Skeletal muscle cell (primary cell): ENCODE results near the gene OR6C70.
"Not testable (repeated sequence)": the region's sequence is repeated elsewhere in the genome, so short reads cannot be mapped to it uniquely, and the experiment has no call there.

ENCODE experiments used
- DNase-seq: peaks from one replicate; pipeline ENCODE4 v3.0.0-alpha.2; 2010; ENCODE audit warnings: low read depth
- H3K4me3 ChIP-seq: 2 replicates; pipeline ENCODE4 v1.5.1; 2011; ENCODE audit warnings: low read depth, mild to moderate bottlenecking, control low read depth, low read length, moderate library complexity

Gene OR6C70

DNA sequence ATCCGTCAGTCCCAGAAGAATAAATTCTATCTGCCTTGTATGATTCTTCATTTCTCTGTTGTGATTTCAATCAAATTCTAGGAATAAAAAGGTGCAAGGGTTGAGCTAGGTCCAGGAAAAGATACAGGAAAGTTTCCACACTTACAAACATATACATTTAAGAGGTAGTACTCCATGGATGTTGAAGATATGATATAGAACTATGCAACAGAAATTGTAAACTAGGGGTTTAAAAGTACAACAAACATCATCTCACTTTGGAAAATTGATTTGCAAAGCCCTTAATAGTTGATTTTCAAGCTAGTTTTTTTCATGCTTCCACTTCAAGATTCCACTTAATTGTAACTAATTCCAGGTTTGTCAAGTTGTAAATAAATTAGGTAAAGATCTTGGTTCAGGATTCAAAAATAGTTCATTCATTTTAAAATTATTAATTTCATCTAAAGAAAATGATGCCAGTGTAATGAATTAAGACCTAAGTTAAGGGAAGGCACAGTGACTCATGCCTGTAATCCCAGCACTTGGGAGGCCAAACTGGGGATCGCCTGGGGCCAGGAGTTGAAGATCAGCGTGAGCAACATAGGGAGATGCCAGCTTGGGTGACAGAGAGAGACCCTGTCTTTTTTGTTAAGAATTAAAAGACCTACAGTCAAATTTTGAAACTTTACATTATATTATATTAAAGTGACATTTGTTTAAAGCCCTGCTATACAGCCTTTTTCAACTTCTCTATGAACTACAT lies at the start of gene OR6C70:
Gene OR6C70, minus strand, starts transcription at position 51 of the 742 bp plus-strand sequence. Its CDS starts 0 bp downstream, at position 51.
- DNase-seq, result no peak
- H3K4me3 ChIP-seq, result no peak within 1 kb of the TSS

- no peak overlapping the region for H3K4me3 ChIP-seq
- DNase-seq, result no peak
These were observed 46.5 kb upstream of the OR6C70 start for GRCh38 chr12:55516391-55516790.

DNA sequence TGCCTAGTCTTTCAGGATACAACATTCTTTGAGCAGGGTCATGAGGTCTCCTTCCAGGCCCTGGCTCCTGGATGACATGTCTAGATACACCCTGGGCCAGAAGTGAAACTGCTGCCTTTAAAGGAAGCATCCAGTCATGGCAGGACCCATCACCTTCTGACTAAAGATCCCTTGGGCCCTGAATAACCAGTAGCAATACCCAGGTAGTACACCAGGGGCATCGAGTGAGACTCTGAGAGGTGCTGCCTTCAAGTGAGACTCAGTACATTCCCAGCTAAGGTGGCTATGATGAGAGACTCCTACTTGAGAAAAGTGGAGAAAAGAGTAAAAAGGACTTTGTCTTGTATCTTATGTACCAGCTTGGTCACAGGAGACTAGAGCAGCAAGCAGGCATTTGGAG lies 45.8 kb upstream of the OR6C70 start:
- H3K4me3 ChIP-seq, result no peak overlapping the region
- DNase-seq, result no peak

DNA sequence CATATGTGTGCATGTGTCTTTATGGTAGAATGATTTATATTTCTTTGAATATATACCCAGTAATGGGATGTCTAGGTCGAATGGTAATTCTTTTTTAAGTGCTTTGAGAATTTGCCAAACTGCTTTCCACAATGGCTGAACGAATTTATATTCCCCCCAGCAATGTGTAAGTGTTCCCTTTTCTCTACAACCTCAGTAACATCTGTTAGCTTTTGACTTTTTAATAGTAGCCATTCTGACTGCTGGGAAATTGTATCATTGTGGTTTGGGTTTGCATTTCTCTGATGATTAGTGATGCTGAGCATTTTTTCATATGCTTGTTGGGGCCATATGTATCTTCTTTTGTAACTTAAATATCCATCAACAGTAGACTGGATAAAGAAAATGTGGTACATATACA lies 31.7 kb upstream of the OR6C70 start:
- DNase-seq, result no peak
- H3K4me3 ChIP-seq, result no peak overlapping the region

- DNase-seq, result no peak
- no peak overlapping the region for H3K4me3 ChIP-seq
These were observed 29.9 kb upstream of the OR6C70 start for GRCh38 chr12:55499810-55500252.

DNA sequence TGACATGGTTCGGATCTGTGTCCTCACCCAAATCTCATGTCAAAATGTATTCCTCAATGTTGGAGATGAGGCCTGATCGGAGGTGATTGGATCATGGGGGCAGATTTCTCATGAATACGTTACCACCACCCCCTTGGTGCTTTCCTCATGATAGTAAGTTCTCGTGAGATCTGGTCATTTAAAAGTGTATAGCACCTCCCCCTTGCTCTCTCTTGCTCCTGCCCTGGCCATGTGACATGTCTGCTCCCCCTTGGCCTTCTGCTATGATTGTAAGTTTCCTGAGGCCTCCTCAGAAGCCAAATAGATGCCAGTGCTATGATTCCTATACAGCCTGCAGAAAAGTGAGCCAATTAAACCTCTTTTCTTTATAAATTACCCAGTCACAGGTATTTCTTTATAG lies 29.3 kb upstream of the OR6C70 start:
- DNase-seq, result no peak
- H3K4me3 ChIP-seq, result no peak overlapping the region

- no peak for DNase-seq
- no peak overlapping the region for H3K4me3 ChIP-seq
These were observed 25.6 kb upstream of the OR6C70 start for GRCh38 chr12:55495490-55495889.

- H3K4me3 ChIP-seq, result no peak within 1 kb of the TSS
- no peak for DNase-seq
These were observed 22.1 kb upstream of the OR6C70 start, which contains the start of gene OR6C68 for GRCh38 chr12:55492078-55492477. TSS of gene OR6C68 (plus strand) at chr12:55492378. CDS start at chr12:55492378, 0 bp downstream.

- not testable (repeated sequence) for H3K4me3 ChIP-seq, DNase-seq
These were observed 14.3 kb upstream of the OR6C70 start for GRCh38 chr12:55484284-55484683.

- DNase-seq, H3K4me3 ChIP-seq: not testable (repeated sequence)
These were observed 9.2 kb upstream of the OR6C70 start for GRCh38 chr12:55479136-55479535.

DNA sequence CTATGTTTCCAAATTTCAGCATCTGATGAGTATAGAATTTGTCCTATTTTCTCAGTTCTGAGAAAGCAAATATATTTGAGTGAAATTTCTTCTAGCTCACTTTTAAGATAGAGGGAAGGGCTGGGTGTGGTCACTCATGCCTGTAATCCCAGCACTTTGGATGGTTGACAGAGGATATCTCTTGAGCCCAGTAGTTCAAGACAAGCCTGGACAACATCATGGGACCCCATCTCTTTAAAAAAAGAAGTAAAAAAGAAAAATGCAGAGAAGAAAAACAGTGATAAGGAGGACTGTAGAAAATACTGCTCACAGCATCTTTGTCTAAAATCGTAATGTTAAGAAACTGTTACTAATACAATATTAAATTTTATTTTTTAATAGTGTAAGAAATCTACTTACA lies 2.3 kb upstream of the OR6C70 start:
- DNase-seq, result no peak
- H3K4me3 ChIP-seq, result no peak overlapping the region

DNA sequence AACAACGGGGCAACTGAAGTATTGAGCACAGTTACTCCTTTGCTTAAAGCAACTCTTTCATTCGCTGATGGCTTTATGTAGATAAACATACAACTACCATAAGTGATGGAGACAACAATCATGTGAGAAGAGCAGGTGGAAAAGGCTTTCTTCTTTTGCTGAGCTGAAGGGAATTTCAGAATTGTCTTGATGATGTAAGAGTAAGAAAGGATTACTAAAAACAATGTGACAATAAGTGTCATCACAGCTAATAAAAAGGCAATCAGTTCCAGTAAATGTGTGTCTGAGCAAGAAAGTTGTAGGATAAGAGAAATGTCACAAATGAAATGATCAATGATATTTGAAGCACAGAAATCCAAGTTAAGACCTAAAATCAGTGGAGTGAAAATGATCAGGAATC lies 647 bp downstream of the OR6C70 start:
- no peak overlapping the region for H3K4me3 ChIP-seq
- DNase-seq, result no peak

GRCh38 chr12:55467836-55468235 lies 2.1 kb downstream of the OR6C70 start:
- no peak overlapping the region for H3K4me3 ChIP-seq
- DNase-seq, result no peak

DNA sequence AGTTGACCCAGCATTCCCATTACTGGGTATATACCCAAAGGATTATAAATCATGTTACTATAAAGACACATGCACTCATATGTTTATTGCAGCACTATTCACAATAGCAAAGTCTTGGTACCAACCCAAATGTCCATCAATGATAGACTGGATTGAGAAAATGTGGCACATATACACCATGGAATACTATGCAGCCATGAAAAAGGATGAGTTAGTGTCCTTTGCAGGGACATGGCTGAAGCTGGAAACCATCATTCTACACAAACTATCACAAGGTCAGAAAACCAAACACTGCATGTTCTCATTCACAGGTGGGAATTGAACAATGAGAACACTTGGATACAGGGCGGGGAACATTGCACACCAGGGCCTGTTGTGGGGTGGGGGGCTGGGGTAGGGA lies 5.0 kb downstream of the OR6C70 start:
- DNase-seq, H3K4me3 ChIP-seq: not testable (repeated sequence)

GRCh38 chr12:55448825-55449224 lies 21.1 kb downstream of the OR6C70 start:
- DNase-seq, result no peak
- no peak overlapping the region for H3K4me3 ChIP-seq

GRCh38 chr12:55446326-55446725 lies 23.6 kb downstream of the OR6C70 start:
- H3K4me3 ChIP-seq, result no peak overlapping the region
- no peak for DNase-seq

GRCh38 chr12:55445357-55445756 lies 24.6 kb downstream of the OR6C70 start:
- DNase-seq, result no peak
- H3K4me3 ChIP-seq, result no peak overlapping the region

DNA sequence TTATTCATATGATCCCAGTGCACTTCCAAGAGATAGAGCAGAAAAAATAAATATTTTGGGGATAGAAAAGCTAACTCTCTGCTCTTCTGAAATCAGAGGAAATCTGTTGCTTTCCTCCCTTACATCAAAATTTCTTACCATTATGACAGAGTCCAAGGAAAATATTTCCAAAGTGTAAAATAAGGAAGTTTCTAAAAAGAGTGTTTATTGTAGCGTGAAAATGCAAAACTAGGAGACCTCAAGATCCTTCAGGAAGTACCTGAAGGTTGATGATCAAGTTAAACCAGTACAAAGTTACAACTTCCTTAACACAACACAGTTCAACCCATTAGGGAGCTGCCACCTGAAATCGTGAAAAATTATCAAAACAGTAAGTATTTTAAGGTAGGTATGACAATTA lies 26.2 kb downstream of the OR6C70 start, which contains the start of gene OR6C2:
Gene OR6C2, plus strand, starts transcription at position 301 of the 400 bp plus-strand sequence. CDS start 8,138 bp downstream, outside the sequence.
- no peak within 1 kb of the TSS for H3K4me3 ChIP-seq
- no peak for DNase-seq

GRCh38 chr12:55441233-55441632 lies 28.7 kb downstream of the OR6C70 start:
- not testable (repeated sequence) for H3K4me3 ChIP-seq, DNase-seq

- no peak overlapping the region for H3K4me3 ChIP-seq
- no peak for DNase-seq
These were observed 41.4 kb downstream of the OR6C70 start for GRCh38 chr12:55428331-55429243.
